SJSA1 (cell line): ENCODE results near the gene ZNF318. TPM values are rescaled to one million over a fixed set of nuclear protein-coding genes. Genes with fewer than 3 reads are reported as not detected.

Experiments
- DNase-seq, 2 experiments: peaks; one replicate each; pipeline ENCODE4 v3.0.0-alpha.2; 2015 to 2020; ENCODE audit warnings: low spot score in 2 of 2, low read depth in 1 of 2
- H3K27ac ChIP-seq: fragments of 250-450 bp; sonication (Bioruptor Pico); 2 replicates; pipeline ENCODE4 v1.5.1; 2020; ENCODE audit warnings: mild to moderate bottlenecking, moderate library complexity
- H3K27me3 ChIP-seq: fragments of 250-450 bp; sonication (Bioruptor Pico); replicated peaks from 2 replicates; pipeline ENCODE4 v1.5.1; 2020; ENCODE audit warnings: mild to moderate bottlenecking, moderate library complexity
- H3K36me3 ChIP-seq: fragments of 250-450 bp; sonication (Bioruptor Pico); 2 replicates; pipeline ENCODE4 v1.5.1; 2020; ENCODE audit warnings: mild to moderate bottlenecking
- H3K4me1 ChIP-seq: fragments of 250-450 bp; sonication (Bioruptor Pico); replicated peaks from 2 replicates; pipeline ENCODE4 v1.6.1; 2021; ENCODE audit warnings: mild to moderate bottlenecking
- H3K4me3 ChIP-seq: fragments of 250-450 bp; sonication (Bioruptor Pico); 2 replicates; pipeline ENCODE4 v1.5.1; 2020; ENCODE audit warnings: mild to moderate bottlenecking
- H3K9me3 ChIP-seq: fragments of 250-450 bp; sonication (Bioruptor Pico); replicated peaks from 2 replicates; pipeline ENCODE4 v1.5.1; 2020; ENCODE audit warnings: mild to moderate bottlenecking
- total RNA-seq: library from RNA; depleted of rRNA; stranded (reverse); fragments of >200 nt; shearing (Covaris generic); gene quantifications from 2 replicates; pipeline ENCODE4 v1.2.3, GENCODE V29; 2014

Gene ZNF318
- total RNA-seq, 1 experiment from 2014 or later = 12.2 TPM

GRCh38 chr6:43297644-43298564 lies 71.5 kb downstream of the ZNF318 start, which contains the start of gene SLC22A7:
TSS of gene SLC22A7 (plus strand) at chr6:43298260. CDS start at chr6:43298359, 99 bp downstream.
- Histone ChIP-seq H3K27me3 (peaks cover 20% of the 10 kb centered on the region), H3K9me3 (no peaks in the 10 kb centered on the region), H3K36me3 (no peaks in the 10 kb centered on the region), H3K27ac (no peak within 1 kb of the TSS), H3K4me1 (no peaks in the 10 kb centered on the region), H3K4me3 (no peak within 1 kb of the TSS)
- DNase-seq = no peak

- H3K27me3 ChIP-seq = peaks cover 22% of the 10 kb centered on the region
- no peak overlapping the region for H3K4me3 ChIP-seq
- no peaks in the 10 kb centered on the region for H3K4me1 ChIP-seq
- no peaks in the 10 kb centered on the region for H3K36me3 ChIP-seq
- no peak overlapping the region for H3K27ac ChIP-seq
- H3K9me3 ChIP-seq = no peaks in the 10 kb centered on the region
- no peak for DNase-seq
Observed at GRCh38 chr6:43296780-43297497, 72.5 kb downstream of the ZNF318 start.

- Histone ChIP-seq H3K27ac (no peak overlapping the region), H3K36me3 (no peaks in the 10 kb centered on the region)
Observed at GRCh38 chr6:43295456-43295855, 74.0 kb downstream of the ZNF318 start.

GRCh38 chr6:43294536-43294935 lies 74.9 kb downstream of the ZNF318 start:
- Histone ChIP-seq H3K4me3 (no peak overlapping the region), H3K27ac (no peak overlapping the region), H3K4me1 (no peaks in the 10 kb centered on the region), H3K36me3 (no peaks in the 10 kb centered on the region), H3K9me3 (no peaks in the 10 kb centered on the region), H3K27me3 (peaks cover 23% of the 10 kb centered on the region)
- no peak for DNase-seq

More at GRCh38 chr6:43295456-43295855, 74.0 kb downstream of the ZNF318 start:
- H3K27me3 ChIP-seq = peaks cover 26% of the 10 kb centered on the region
- no peaks in the 10 kb centered on the region for H3K9me3 ChIP-seq
- H3K4me1 ChIP-seq = no peaks in the 10 kb centered on the region
- no peak overlapping the region for H3K4me3 ChIP-seq
- no peak for DNase-seq

GRCh38 chr6:43293698-43294097 lies 75.7 kb downstream of the ZNF318 start:
- Histone ChIP-seq H3K27ac (no peak overlapping the region), H3K4me3 (no peak overlapping the region), H3K4me1 (no peaks in the 10 kb centered on the region), H3K9me3 (no peaks in the 10 kb centered on the region), H3K36me3 (no peaks in the 10 kb centered on the region), H3K27me3 (peaks cover 17% of the 10 kb centered on the region)
- no peak for DNase-seq

DNA sequence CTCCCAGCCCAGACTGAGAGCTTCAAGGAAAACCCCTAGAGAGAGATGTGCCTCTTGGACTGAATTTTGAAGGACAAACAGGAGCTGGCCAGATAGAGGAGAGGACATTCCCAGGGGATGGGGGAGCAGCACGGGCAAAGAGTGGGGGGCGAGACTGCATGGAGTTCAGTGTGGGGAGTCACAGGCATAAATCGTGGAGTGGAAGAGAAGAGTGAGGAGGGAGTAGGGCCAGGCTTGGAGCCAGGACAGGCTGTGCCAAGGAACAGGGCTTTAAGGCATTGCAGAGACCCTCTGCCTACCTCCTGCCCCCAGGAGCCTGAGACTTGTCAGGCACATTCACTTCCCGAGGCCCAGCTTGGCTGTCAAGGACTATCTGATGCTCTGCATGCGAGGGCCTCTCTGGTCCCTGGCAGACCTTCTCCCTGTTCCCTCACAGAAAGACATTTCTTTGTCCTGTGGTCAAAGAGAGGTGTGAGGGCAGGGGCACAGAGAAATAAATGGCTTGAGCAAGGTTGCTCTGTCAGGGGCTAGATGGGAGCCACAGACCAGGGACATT lies 76.6 kb downstream of the ZNF318 start:
- no peak for DNase-seq
- Histone ChIP-seq H3K36me3 (no peaks in the 10 kb centered on the region), H3K4me3 (no peak overlapping the region)

DNA sequence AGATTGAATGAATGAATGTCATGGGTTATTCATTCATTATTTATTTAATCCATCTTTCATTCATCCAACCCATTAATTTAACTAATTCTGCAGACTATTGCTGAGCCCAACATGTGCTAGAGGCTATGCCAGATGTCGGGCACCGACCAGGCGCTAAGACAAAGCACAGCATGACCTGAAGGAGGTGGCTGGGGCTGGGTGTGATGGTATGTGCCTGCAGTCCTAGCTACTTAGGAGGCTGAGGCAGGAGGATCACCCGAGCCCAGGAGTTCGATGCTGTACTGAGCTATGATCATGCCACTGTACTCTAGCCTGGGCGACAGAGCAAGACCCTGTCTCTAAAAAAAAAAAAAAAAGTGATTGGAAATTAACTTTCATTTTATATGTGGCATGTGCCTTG lies 77.1 kb downstream of the ZNF318 start:
- no peak for DNase-seq

More for the DNA sequence above, 76.6 kb downstream of the ZNF318 start:
- H3K27me3 ChIP-seq = peaks cover 13% of the 10 kb centered on the region
- no peaks in the 10 kb centered on the region for H3K4me1 ChIP-seq
- no peak overlapping the region for H3K27ac ChIP-seq
- no peaks in the 10 kb centered on the region for H3K9me3 ChIP-seq

DNA sequence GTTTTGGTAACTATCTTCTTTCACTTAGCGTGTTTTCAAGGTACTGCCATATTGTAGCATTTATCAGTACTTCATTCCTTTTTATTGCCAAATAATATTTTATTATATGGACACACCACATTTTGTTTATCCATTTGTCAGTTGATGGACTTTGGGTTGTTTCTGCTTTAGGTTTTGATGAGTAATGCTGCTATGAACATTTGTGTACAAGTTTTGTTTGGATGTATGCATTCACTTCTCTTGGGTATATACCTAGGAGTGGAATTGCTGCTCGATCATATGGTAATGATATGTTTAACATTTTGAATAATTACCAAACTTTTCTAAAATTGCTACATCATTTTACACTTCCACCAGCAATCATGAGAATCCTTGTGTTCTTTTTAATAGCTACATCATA lies 77.7 kb downstream of the ZNF318 start:
- DNase-seq = no peak
- Histone ChIP-seq H3K27ac (no peak overlapping the region), H3K36me3 (no peaks in the 10 kb centered on the region), H3K4me1 (no peaks in the 10 kb centered on the region), H3K4me3 (no peak overlapping the region), H3K27me3 (peaks cover 8% of the 10 kb centered on the region), H3K9me3 (no peaks in the 10 kb centered on the region)

More for the DNA sequence above, 77.1 kb downstream of the ZNF318 start:
- no peak overlapping the region for H3K4me3 ChIP-seq
- H3K27me3 ChIP-seq = peaks cover 13% of the 10 kb centered on the region
- H3K9me3 ChIP-seq = no peaks in the 10 kb centered on the region
- H3K36me3 ChIP-seq = no peaks in the 10 kb centered on the region
- no peaks in the 10 kb centered on the region for H3K4me1 ChIP-seq
- H3K27ac ChIP-seq = no peak overlapping the region

- no peaks in the 10 kb centered on the region for H3K9me3 ChIP-seq
- H3K27ac ChIP-seq = no peak overlapping the region
- DNase-seq = no peak
- peaks cover 10% of the 10 kb centered on the region for H3K27me3 ChIP-seq
- no peak overlapping the region for H3K4me3 ChIP-seq
- no peaks in the 10 kb centered on the region for H3K36me3 ChIP-seq
- H3K4me1 ChIP-seq = no peaks in the 10 kb centered on the region
Observed at GRCh38 chr6:43290905-43291355, 78.5 kb downstream of the ZNF318 start.

DNA sequence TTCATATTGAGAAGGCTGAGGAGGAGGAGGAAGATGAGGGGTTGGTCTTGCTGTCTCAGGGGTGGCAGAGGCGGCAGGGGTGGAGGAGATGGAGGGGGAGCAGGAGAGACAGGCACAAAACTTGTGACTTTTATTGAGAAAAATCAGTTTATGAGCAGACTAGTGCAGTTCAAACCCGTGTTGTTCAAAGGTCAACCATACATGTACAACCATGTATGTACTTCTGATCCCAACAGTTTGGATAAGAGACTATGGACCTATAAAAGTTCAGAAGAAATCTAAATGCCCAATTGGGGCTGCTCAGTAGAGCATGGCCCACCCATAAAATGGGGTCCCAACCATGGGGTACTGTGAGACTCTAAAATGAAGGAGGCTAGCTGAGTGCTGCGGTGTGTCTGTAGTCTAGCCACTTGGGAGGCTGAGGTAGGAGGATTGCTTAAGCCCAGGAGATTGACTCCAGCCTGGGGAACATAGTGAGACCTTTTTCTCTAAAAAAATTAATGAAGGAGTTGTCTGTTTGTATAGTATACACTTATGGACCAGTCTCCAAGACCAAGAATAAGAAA lies 79.0 kb downstream of the ZNF318 start:
- Histone ChIP-seq H3K27me3 (peaks cover 15% of the 10 kb centered on the region), H3K4me1 (no peaks in the 10 kb centered on the region), H3K9me3 (no peaks in the 10 kb centered on the region), H3K36me3 (no peaks in the 10 kb centered on the region), H3K4me3 (no peak overlapping the region), H3K27ac (no peak overlapping the region)
- no peak for DNase-seq

GRCh38 chr6:43287717-43288679 lies 81.4 kb downstream of the ZNF318 start:
- no peak for DNase-seq
- Histone ChIP-seq H3K9me3 (no peaks in the 10 kb centered on the region), H3K36me3 (no peaks in the 10 kb centered on the region), H3K4me1 (no peaks in the 10 kb centered on the region), H3K27ac (no peak overlapping the region), H3K27me3 (peaks cover 33% of the 10 kb centered on the region), H3K4me3 (no peak overlapping the region)

DNA sequence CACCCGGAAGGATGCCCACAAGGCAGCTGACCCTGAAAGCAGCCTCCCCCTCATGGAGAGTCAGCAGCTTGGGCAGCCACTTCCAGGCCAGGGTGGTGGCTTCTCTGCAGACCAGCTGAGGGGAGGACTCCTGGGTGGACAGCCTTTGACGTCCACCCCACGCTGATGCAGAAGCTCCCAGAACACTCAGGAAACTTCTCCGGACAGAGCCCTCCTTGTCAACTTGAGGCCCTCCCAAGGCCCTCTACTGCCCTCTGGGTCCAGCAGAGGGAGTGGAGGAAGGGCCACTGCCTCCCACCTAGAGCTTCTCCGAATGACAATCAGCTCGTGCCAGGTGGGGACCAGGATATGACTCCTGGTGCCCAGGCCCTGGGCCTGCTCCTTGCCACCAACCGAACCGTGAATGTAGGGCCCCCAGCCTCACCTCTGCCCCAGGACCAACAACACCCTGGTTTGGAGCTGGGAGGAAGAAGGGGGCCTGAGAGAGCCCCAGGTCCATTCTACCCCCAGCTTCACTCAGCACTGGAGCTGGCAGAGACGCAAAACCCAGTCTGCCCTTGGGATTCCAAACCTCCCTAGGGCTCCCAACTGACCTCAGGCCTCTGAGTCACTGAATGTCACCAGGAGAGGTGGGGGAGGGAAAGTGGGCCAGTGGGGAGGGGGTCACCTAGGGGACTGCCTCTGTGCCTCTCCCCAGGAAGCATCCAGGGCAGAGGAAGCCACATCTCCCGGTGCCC lies 82.3 kb downstream of the ZNF318 start:
- no peak overlapping the region for H3K4me3 ChIP-seq
- no peak for DNase-seq
- H3K36me3 ChIP-seq = no peaks in the 10 kb centered on the region
- H3K9me3 ChIP-seq = no peaks in the 10 kb centered on the region
- H3K27me3 ChIP-seq = peaks cover 41% of the 10 kb centered on the region
- no peak overlapping the region for H3K27ac ChIP-seq
- H3K4me1 ChIP-seq = no peaks in the 10 kb centered on the region
